LHCN-M2 (cell line): ENCODE measurements around the gene MYCBP2. TPM values are rescaled to one million over a fixed set of nuclear protein-coding genes. Genes with fewer than 3 reads are reported as not detected.
"Not testable (repeated sequence)": the region's sequence is repeated elsewhere in the genome, so short reads cannot be mapped to it uniquely, and the experiment has no call there.

Experiments
- DNase-seq: peaks from one replicate; pipeline ENCODE4 v3.0.0-alpha.2; 2012; ENCODE audit warnings: low read depth
- polyA plus RNA-seq: library from polyadenylated mRNA; unstranded; fragments of >200 nt; gene quantifications from one replicate; pipeline ENCODE4 v1.2.1, GENCODE V29; 2012; ENCODE audit warnings: missing spikeins
- total RNA-seq: library from RNA; depleted of rRNA; stranded (reverse); fragments of >200 nt; gene quantifications from 2 replicates; pipeline ENCODE4 v1.2.3, GENCODE V29; 2014; rRNA removed

Gene MYCBP2
- 34.4 and 50.3 TPM in 2 replicates for total RNA-seq
- 19.0 TPM for polyA plus RNA-seq

GRCh38 chr13:77326905-77327604 lies at the start of gene MYCBP2:
TSS of gene MYCBP2 (minus strand) at chr13:77327094. CDS start at chr13:77326775, 319 bp downstream.
- DNase-seq: peak; percentile 98

GRCh38 chr13:77375560-77376108 lies 48.7 kb upstream of the MYCBP2 start:
- DNase-seq: peak; percentile 18

GRCh38 chr13:77374786-77375185 lies 47.9 kb upstream of the MYCBP2 start:
- DNase-seq: no peak

GRCh38 chr13:77374339-77374738 lies 47.4 kb upstream of the MYCBP2 start:
- DNase-seq: no peak

- DNase-seq: no peak
Observed at GRCh38 chr13:77373502-77373901, 46.6 kb upstream of the MYCBP2 start.

GRCh38 chr13:77372275-77372674 lies 45.4 kb upstream of the MYCBP2 start:
- peak; percentile 34 for DNase-seq

GRCh38 chr13:77370888-77371287 lies 44.0 kb upstream of the MYCBP2 start:
- DNase-seq: no peak

- DNase-seq: no peak
Observed at GRCh38 chr13:77362166-77362565, 35.3 kb upstream of the MYCBP2 start.

GRCh38 chr13:77360032-77360685 lies 33.3 kb upstream of the MYCBP2 start:
- DNase-seq: no peak

GRCh38 chr13:77359171-77359570 lies 32.3 kb upstream of the MYCBP2 start:
- DNase-seq: no peak

- DNase-seq: no peak
Observed at GRCh38 chr13:77358001-77358400, 31.1 kb upstream of the MYCBP2 start.

GRCh38 chr13:77356155-77356554 lies 29.3 kb upstream of the MYCBP2 start:
- no peak for DNase-seq

GRCh38 chr13:77353995-77354394 lies 27.1 kb upstream of the MYCBP2 start:
- no peak for DNase-seq

GRCh38 chr13:77351315-77351714 lies 24.4 kb upstream of the MYCBP2 start:
- no peak for DNase-seq

GRCh38 chr13:77350811-77351210 lies 23.9 kb upstream of the MYCBP2 start:
- no peak for DNase-seq

- DNase-seq: no peak
Observed at GRCh38 chr13:77349365-77349764, 22.5 kb upstream of the MYCBP2 start.

- not testable (repeated sequence) for DNase-seq
Observed at GRCh38 chr13:77347351-77347750, 20.5 kb upstream of the MYCBP2 start.

- DNase-seq: no peak
Observed at GRCh38 chr13:77345150-77345780, 18.4 kb upstream of the MYCBP2 start.

- no peak for DNase-seq
Observed at GRCh38 chr13:77343841-77344240, 16.9 kb upstream of the MYCBP2 start.

- no peak for DNase-seq
Observed at GRCh38 chr13:77339408-77339807, 12.5 kb upstream of the MYCBP2 start.

- no peak for DNase-seq
Observed at GRCh38 chr13:77338961-77339401, 12.1 kb upstream of the MYCBP2 start.

GRCh38 chr13:77338329-77338728 lies 11.4 kb upstream of the MYCBP2 start:
- DNase-seq: no peak
